Hepatic stellate cell (primary cell): ENCODE data around the gene ENOX1.
A peak's percentile ranks its signal among the peaks of the same experiment; 100 is the strongest.

Experiments
- DNase-seq: peaks from one replicate; pipeline ENCODE4 v3.0.0; 2011; ENCODE audit warnings: low spot score

The ENOX1 gene

DNA sequence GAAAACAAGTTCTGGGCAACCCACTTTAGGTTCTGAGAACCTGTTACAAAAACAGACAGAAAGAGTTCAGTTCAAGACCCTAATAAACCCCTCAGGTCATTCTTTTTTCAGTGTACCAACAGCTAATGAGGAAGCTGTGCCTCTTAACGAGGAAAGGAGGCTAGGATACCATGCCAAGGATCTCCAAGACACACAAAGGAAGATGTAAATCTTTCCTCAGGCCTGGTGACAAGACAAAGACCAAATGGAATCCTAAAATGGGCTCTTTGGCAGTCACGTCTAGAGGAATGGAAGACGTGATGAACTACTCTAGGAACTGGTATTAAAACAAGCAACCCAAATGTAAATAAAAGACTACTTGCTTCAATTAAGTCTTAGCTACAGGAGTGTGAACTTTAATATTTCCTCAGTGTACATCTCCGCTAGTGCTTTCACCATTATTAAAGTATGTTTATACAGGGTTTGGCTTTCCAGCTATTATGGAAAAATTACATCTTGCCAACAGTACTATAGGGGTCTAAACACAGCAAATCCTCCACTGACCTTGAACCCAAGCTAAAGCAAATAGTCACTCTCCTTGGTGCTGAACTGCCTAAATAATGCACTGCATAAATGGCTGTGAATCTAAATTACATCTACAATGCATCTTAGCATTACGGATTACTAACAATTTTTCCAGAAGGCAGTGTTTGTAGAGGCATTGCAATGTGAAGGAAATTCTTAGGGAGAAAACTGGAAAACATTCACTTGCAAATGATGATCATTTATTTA lies 42.3 kb downstream of the ENOX1 start:
- no peak for DNase-seq

DNA sequence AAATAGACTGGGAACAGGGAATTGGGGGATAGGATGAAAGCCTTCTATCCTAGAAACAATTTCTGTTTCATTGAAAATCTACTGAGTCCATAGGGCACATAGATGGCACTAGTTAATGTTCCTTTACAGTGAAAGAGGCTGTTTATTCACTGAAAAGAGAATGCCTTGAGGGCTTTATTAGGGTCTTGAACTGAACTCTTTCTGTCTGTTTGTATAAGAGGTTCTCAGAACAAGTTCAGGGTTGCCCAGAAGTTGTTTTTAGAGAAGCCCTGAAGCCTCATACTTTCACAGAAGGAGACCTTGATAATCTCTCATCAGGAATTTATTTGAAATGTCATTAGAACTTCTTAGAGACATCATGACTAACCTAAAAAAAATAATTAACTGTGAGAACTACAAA lies 43.9 kb downstream of the ENOX1 start:
- DNase-seq: no peak

DNA sequence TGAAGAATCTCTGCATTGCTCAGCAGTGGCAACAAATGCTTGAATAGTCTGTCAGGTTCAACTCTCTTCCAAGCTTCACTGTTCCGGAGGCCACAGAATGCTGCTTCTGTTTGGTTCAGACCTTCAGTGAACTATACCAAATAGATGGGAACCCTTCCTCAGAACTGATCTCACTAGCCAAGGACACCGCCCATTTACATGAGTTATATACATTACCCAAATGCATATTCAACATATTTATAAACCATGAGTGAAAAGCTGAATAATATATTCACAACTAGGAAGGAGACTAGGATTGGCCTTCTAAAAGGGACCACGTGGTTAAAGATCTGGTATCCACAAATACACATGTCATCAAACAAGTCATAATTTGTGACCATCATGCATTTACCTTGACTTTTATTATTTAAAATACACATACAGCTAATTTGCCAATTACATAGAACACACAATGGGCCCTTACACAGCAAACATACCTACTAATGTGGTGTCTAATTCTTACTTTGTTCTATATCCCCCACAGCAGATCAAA lies 49.3 kb downstream of the ENOX1 start:
- no peak for DNase-seq

DNA sequence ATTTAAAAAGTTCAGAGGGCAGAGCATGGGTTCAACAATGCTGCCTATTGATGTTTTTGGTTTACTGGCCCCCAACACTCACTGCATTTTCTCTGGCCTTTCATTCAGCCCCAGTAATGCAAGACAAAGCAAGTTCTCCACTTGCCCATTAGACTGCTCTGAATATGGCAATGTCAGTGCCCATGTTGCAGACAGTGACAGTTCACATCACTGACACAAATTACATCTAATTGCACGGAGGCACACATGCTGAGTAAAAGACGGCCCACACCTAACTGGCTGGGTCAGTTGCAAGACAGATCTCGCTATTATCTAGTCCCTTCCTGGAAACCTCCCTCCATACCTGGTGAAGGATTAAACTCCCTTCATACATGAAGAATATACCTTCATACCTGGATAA lies 54.0 kb downstream of the ENOX1 start:
- DNase-seq: no peak

DNA sequence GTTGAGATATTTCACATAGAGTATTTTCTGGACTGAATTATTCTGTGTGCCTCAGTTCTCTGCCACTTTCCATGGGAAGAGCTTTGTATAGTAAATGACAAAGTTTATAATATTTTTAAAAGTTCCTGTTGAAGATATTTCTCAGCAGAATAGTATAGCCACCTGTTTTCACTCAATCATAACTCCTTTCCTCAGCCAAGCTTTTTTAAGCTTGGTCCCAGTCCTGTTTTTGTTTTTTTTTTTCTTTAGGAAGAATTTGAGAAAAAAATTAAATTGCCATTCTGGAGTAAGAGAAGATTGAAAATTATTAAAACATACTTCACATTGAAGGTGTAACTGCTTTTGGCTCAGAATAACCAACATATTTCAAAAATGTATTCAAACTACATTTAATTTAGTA lies 55.5 kb downstream of the ENOX1 start:
- no peak for DNase-seq

DNA sequence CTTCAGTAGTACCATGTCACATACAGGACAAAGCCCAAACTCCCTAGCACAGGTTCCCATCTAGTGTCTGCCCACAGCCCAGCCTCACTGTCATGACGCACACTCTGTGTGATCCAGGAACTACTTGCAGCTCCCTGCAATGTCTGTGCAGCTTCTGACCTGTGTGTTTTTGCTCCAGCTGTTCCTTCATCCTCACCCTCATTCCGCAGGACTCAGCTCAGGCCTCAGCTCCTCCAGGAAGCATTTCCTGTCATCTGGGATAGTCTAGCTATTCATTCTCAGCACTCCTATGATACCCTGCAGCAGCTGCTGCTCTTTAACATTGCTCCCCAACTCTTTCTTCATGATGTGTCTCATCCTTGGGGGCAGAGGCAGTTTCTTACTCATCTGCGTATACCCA lies 56.1 kb downstream of the ENOX1 start:
- DNase-seq: peak; percentile 2

DNA sequence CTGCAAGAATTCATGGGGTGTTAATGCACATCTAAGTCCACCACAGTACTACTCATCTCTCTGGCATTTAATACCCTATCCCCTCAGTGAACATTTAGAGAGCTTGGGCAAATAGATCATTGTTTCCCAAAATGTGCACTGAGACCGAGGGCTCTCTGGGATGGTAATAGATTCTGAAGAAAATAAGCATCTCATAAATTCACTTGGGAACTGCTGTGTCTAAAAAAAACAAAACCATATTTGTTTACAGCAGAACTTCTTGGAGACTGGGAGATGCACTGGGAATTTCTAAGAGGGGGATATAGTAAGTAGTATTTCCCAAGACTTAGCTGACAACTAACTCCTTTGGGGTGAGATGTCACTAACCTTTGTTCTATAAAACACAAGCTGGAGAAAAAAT lies 58.4 kb downstream of the ENOX1 start:
- DNase-seq: no peak

DNA sequence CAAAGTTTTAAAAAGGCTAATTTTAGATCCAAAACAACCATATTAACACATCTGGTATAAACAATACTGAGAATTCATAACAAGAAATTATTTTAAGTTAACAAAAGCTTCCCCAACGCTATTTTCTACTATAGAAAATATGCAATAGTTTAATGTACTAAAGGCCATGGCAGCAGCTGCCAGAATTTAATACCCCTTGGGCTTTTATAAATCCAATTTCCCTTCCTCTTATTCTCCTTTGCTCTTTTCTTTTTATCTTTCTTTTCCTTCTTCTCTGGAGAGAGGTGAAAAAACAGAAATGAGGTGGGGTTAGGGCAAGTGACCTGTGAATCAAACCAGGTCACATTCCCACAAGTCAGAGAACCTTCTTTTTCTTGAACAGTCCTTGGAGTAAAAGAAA lies 58.9 kb downstream of the ENOX1 start:
- DNase-seq: no peak

DNA sequence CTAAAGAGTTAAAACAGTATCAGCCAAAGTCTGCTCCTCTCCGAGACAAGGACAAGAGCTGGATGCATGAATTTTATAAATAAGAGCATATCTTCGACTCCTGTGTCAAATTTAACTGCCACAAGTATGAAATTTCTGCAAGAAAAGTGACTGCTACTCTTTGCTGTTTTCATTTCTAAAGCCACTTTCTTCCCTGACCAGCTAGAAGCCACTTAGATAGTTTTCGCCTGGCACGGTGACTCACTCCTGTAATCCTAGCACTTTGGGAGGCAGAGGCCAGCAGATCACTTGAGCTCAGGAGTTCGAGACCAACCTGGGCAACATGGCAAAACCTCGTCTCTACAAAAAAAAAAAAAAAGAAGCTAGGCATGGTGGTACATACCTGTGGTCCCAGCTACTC lies 61.3 kb downstream of the ENOX1 start:
- DNase-seq: no peak

DNA sequence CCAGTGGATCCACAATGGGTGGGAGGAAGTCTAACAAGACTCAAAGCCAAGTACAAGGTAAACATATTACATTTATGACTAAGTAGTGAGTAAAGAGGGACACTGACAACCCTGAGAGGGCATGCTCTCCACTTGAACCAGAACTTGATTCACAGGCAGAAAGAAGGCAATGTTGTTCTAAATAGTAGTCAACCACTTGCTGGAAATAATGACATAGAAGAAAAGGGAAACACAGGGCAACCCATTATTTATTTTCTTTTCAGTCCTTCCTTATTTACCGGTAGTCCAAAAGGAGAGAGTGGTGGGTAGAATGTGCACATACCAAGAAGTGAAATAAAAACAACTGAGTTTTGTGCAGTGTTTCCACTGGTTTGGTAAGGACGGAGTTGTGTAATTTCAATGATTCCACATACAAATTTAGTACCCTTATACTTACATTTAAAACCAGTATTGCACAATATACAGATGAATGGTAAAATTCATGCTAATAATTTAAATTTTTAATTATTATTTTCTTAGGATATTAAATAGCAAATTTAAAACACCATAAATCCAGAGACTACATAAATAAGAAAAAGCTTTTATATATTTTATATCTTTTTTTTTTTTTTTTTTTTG lies 65.9 kb downstream of the ENOX1 start:
- no peak for DNase-seq

DNA sequence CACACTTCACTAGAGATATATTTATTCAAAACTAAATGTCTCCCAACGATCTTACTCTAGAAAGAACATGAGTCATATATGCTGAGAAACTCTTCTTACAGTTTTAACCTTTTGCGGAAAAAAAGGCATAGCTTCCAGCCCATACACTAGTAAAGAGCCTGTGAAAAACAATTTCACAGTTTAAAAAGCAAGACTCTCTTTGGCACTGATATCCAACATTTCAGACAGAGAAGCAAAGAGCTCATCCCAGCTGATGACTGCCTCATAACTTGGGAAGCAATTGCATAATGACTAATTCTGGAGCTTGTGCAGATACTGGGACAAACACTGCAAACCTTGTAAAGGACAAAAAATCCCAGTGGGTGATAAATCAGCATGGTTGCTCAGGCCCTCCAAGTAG lies 88.0 kb downstream of the ENOX1 start:
- DNase-seq: peak; percentile 5

DNA sequence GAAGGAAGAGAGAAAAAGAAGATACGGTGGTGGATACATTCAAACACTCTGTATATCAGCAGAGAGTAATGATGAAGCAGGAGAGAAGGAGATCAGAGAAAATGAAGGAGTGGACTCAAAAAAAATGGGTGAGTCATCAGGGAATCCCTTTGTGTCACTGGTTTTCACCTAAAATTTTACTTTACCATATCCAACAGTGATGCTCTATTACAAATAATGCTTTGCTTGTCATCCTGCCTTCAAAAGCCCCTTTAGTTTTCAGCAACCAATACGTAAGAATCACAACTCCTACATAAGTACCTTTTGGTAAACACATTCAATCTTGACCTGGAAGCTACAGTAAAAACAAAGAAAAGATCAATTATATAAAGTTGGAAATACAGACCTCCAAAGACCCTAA lies 88.8 kb downstream of the ENOX1 start:
- DNase-seq: no peak

DNA sequence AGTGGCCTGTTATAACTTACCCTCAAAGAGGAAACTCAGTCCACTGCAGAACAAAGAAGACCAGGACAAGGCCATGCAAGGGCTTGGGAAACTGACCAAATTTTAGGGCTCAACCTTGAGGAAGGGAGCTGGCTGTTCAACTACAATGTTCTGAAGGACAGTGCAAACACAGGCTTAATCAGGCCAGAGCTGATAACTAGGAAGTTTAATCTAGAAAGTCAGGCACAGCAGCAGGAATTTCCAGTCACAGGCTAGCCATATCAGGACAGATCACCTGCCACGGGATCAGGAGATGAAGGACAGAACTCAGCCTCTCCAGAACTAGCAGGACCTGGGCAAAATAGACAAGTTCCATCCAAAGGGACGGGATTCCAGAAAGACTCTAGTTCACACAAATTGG lies 89.4 kb downstream of the ENOX1 start:
- DNase-seq: no peak

DNA sequence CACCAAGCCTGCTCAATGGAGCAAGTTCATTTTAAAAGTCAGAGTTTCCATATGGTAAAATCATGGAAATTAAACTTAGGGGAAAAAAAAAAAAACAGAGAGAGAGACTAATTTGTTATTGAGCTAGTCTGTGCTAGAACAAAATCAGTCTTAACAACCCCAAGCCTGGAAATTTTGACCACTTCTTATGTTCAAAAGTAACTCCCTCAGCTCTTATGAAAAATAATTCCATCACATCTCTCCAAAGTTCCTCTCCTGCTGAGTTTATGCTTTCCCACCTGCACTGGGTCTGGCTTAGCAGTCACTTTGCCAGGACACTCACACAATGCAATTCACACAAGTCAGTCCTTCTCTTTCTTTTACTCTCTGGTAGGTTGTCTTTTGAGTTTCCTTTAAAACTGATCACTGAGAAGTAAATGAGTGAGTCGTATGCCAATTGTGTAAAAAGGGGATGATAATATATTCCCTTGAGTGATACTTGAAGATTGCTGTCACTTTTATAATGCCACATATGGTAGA lies 92.6 kb downstream of the ENOX1 start:
- DNase-seq: no peak

DNA sequence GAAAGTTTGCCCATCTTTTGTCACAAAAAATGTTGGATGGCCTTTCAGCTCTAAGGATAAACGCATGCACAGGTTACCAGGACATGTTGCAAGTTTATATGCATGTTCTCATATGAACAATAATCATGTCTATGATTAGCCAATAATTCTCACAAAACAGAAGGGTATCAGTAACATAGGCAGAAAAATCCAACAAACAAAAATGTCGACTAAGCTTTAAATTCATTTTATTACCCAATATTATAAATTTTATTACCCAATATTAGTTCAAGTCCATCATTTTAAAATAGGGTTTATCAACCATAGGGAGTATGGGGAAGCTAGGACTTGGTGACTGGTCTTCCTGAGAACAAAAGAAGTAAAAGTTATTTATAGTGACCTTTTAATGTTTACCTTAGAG lies 93.1 kb downstream of the ENOX1 start:
- no peak for DNase-seq

DNA sequence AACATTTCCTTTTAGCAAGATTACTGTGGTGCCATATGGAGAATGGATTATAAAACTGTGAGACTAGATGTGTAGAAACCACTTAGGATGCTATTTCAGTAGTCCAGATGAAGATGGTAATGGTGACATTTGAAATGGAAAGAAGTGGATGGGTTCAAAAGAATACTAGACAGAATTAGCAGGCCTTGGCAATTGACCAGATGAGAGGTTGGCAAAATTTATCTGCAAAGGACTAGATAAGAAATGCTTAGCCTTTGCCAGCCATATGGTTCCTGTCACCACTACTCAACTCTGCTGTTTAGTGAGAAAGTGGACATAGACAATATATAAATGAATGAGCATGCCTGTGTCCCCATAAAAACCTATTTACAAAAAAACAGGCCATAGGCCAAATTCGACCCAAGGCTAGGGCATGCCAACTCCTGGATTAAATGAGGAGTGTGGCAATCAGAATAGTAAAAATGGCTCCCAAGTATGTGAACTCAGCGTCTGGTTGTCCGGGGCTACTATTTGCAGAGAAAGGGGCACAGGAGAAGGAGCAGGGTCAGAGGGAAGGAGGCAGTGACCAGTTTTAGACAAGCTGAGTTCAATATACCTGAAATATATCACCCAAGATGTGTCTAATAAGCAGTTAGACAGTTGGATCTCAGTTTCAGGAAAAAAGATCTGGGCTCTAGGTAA lies 98.4 kb downstream of the ENOX1 start:
- no peak for DNase-seq

DNA sequence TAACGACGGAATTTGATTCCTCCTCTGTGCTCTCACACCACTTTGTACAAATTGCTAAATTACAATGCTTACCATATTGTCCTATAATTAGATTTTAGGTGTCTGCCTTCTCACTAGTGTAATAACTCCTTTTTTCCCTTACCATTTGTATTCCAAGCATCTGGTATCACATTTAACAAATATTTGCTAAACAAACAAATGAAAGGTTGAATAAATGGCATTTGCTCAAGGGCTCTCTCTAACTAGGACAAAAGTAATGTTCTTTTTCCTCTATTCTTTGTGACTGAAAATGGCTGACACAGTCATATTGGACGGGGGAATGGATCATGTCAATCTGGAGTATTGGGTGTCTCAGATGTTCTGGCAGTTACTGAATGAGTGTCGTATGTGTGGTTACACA lies 99.7 kb downstream of the ENOX1 start:
- no peak for DNase-seq

DNA sequence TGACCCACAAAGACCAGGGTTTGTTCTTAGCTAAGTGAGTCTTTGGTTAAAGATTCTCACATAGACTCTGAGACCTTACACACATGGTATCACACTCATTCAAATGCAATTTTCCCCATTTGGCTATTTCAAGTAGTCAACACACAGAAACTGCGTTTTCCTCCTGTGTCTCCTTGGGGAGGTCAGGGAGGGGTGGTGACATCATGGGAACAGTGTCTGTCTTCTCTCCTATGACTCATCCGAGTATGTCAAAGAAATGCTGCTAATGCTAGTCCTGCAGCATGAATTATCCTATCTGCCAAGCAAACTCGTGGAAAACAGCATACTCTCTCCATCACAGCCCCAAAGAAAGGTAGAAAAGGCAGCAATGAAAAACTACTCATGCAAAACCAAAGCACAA lies 100.2 kb downstream of the ENOX1 start:
- peak; percentile 44 for DNase-seq

DNA sequence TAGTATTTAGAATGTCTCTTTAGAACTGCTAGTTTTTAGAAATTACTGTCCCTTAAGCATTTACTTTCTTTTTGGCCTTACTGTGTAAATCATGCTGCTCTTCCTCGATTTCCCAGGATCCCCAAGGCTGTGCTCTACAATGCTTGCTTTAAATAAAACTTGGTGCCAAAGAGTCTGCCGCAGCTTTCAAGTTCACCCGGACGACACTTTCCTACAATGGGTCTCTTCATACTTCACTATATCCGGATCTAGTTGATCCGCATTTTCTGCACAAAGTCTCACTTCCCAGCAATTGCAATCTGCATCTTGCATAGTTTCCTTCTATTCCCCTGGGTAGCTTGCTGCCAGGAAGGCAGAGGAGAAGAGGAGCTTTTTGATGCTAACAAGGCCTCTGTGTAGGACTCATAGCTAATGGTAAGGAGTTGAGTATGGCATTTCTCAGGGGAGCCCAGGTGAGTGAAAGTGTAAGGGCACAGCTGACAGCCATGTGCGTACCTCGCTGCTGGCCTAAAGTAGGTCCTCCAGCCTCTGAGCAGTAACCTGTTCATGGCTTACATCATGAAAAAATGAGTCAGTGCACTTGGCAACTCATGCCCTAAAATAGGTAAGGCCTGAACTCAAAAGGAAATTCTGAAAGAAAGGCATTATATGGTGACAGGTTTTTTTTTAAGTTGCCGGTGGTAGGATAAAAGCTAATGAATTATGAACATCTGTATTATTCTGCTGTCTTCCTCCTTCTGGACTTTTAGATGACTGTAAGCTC lies 101.6 kb downstream of the ENOX1 start:
- DNase-seq: no peak

DNA sequence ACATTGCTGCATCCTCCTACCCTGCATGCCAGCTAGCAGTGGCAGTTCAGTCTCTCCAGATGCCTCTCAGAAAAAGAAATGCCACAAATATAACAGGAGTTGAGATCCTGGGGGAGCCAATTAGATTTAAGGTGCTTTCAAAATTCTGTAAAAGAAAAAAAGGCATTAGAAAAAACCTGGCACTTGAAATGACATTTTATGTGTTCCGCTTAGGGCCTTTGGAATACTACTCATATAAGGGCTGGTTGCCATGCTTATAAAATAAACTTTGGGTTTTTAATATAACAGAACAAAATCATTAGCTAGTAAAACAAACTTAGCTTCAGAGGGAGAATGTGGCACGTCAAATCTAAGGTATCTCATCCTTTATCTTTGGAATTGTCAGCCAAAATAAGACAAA lies 104.1 kb downstream of the ENOX1 start:
- no peak for DNase-seq

DNA sequence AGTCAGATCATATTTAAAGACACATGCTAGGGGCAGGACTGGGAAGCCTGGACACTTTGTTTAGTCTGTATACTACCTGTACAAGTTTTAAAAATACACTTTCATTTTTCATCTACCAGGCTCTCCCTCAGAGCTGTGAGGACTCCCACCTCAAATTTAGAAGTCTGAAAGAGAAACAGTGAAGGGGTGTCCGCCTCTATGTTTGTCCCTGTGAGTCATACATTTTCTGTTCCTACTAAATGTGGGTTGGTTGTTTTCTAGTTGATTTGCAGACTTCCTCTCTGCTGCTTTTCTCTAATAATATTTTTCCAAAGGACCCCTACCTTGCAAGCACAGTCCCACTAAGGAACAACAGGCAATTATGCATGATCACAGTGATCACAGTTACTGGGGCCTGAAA lies 110.5 kb downstream of the ENOX1 start:
- no peak for DNase-seq

DNA sequence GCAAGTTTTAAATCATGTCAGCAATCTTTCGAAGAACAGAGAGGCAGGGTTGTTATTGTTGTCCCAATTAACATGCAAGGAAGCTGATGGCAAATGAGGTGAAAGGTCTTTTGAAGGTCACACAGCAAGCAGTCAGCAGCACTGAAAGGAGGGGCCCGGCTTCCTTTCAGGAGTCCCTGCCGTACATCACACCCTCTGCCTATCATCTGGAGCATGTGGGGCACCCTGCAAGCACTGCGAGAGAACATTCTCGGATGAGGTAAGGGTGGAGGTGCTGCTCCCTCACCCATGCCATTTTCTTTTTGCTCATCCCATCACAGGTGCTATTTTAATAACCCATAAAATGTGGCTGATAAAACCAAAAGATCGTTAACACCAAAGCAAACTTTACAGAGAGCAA lies 111.2 kb downstream of the ENOX1 start:
- no peak for DNase-seq
